Choroid plexus epithelial cell (primary cell): ENCODE measurements around the gene BIRC6.

Experiments used
- DNase-seq: peaks from one replicate; pipeline ENCODE4 v3.0.0-alpha.2; 2010; ENCODE audit warnings: low read depth
- H3K4me3 ChIP-seq: 2 replicates; pipeline ENCODE4 v1.5.1; 2011; ENCODE audit warnings: low read depth, mild to moderate bottlenecking, control low read depth, low read length, moderate library complexity
- TF ChIP-seq, protein P1 (sequence below): conservative IDR thresholded peaks from 2 replicates; pipeline ENCODE4 v1.5.1; 2011; ENCODE audit warnings: low read depth, mild to moderate bottlenecking, control low read depth, inconsistent platforms, low read length, moderate library complexity

The BIRC6 gene

DNA sequence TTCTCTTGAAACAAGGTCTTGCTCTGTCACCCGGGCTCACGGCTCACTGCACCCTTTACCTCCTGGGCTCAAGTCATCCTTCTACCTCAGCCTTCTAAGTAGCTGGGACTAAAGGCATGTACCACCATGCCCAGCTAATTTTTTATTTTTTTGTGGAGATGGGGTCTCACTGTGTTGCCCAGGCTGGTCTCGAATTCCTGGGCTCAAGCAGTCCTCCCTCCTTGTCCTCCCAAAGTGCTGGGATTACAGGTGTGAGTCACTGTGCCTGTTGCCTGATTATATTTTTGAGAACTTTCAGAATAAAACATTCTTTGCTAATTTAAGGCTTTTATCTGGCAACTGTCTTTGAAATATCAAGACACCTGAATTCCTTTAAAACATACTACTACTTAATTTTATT lies 47.9 kb downstream of the BIRC6 start:
- H3K4me3 ChIP-seq, result no peak overlapping the region
- DNase-seq, result no peak
- TF ChIP-seq, protein P1, sequence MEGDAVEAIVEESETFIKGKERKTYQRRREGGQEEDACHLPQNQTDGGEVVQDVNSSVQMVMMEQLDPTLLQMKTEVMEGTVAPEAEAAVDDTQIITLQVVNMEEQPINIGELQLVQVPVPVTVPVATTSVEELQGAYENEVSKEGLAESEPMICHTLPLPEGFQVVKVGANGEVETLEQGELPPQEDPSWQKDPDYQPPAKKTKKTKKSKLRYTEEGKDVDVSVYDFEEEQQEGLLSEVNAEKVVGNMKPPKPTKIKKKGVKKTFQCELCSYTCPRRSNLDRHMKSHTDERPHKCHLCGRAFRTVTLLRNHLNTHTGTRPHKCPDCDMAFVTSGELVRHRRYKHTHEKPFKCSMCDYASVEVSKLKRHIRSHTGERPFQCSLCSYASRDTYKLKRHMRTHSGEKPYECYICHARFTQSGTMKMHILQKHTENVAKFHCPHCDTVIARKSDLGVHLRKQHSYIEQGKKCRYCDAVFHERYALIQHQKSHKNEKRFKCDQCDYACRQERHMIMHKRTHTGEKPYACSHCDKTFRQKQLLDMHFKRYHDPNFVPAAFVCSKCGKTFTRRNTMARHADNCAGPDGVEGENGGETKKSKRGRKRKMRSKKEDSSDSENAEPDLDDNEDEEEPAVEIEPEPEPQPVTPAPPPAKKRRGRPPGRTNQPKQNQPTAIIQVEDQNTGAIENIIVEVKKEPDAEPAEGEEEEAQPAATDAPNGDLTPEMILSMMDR, result no peak

GRCh38 chr2:32416519-32416918 lies 59.7 kb downstream of the BIRC6 start:
- no peak overlapping the region for H3K4me3 ChIP-seq
- no peak for DNase-seq
- TF ChIP-seq, protein P1, result no peak

DNA sequence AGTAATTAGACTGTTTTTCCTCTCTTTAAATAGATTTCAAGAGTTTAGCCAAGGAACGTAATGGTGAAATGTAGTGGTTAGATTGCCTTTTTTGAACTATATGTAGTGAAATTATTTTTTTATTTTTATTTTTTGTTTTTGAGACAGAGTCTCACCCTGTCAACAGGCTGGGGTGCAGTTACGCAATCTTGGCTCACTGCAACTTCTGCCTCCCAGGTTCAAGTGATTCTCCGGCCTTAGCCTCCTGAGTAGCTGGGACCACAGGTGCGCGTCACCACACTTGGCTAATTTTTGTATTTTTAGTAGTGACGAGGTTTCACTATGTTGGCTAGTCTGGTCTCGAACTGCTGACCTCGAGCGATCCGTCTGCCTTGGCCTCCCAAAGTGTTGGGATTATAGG lies 60.8 kb downstream of the BIRC6 start:
- no peak for DNase-seq
- H3K4me3 ChIP-seq, result no peak overlapping the region
- TF ChIP-seq, protein P1, result no peak

GRCh38 chr2:32418778-32419177 lies 62.0 kb downstream of the BIRC6 start:
- TF ChIP-seq, protein P1, result no peak
- no peak overlapping the region for H3K4me3 ChIP-seq
- DNase-seq, result peak; percentile 88

GRCh38 chr2:32422133-32422532 lies 65.3 kb downstream of the BIRC6 start:
- DNase-seq, result no peak
- TF ChIP-seq, protein P1, result no peak
- no peak overlapping the region for H3K4me3 ChIP-seq

GRCh38 chr2:32423536-32423935 lies 66.7 kb downstream of the BIRC6 start:
- TF ChIP-seq, protein P1, result no peak
- H3K4me3 ChIP-seq, result no peak overlapping the region
- DNase-seq, result no peak

DNA sequence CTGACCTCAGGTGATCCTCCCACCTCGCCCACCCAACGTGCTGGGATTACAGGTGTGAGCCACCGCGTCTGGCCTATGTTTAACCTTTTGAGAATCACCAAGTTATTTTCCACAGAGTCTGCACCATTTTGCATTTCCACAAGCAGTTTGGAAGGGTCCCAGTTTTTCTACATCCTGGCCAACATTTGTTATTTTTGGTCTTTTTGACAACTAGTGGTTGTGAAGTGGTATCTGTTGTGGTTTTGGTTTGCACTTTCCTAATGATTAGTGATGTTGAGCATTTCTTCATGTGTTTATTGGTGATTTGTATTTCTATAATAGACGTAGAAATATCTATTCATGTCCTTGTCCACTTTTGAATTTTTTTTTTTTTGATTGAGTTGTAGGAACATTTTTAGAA lies 67.9 kb downstream of the BIRC6 start:
- DNase-seq, result no peak
- TF ChIP-seq, protein P1, result no peak
- H3K4me3 ChIP-seq, result no peak overlapping the region
